A549 (cell line): ENCODE measurements around the gene HIF1A.

Experiments used
- CEBPB ChIP-seq, 2 experiments: fragments of >200 bp in 1 of 2; sonication (Bioruptor Twin) in 1 of 2; formaldehyde crosslinking in 1 of 2; IDR thresholded peaks; 2 replicates each; pipeline ENCODE4 v1.6.1; 2012 to 2016
- JUN ChIP-seq, 2 experiments: fragments of >200 bp; sonication (Bioruptor Twin); formaldehyde crosslinking; IDR thresholded peaks; 2 replicates in 1 of 2; 3 replicates in 1 of 2; pipeline ENCODE4 v1.6.1; 2016 to 2017
- MAFK ChIP-seq: fragments of 450-650 bp; IDR thresholded peaks from 2 replicates; pipeline ENCODE4 v1.6.1; 2014; ENCODE audit not compliant: partially characterized antibody
- POLR2A ChIP-seq: IDR thresholded peaks from 2 replicates; pipeline ENCODE4 v1.6.1; 2012; ENCODE audit warnings: mild to moderate bottlenecking, low read length
- SMC3 ChIP-seq: fragments of >200 bp; sonication (Bioruptor Twin); formaldehyde crosslinking; IDR thresholded peaks from 3 replicates; pipeline ENCODE4 v1.6.1; 2018; ENCODE audit warnings: inconsistent platforms
- TF ChIP-seq, protein P1 (sequence below): fragments of >200 bp; sonication (Bioruptor Twin); formaldehyde crosslinking; IDR thresholded peaks from 3 replicates; pipeline ENCODE4 v1.5.1; 2016

DNA sequence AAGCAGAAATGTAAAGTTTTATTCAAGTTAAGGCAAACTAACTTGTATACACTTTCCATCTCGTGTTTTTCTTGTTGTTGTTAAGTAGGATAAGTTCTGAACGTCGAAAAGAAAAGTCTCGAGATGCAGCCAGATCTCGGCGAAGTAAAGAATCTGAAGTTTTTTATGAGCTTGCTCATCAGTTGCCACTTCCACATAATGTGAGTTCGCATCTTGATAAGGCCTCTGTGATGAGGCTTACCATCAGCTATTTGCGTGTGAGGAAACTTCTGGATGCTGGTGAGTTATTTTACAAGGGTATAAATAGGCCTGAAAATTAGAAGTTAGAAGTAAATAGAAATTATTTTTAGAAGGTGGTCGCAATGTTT is 25.0 kb downstream of the HIF1A start:
- TF ChIP-seq POLR2A (no peak), SMC3 (no peak), MAFK (no peak), JUN (IDR thresholded peaks at IDR 0.05) (no peak; a peak in 1 of 5 replicates), CEBPB (IDR thresholded peaks at IDR 0.05) (no peak)
- TF ChIP-seq, protein P1, sequence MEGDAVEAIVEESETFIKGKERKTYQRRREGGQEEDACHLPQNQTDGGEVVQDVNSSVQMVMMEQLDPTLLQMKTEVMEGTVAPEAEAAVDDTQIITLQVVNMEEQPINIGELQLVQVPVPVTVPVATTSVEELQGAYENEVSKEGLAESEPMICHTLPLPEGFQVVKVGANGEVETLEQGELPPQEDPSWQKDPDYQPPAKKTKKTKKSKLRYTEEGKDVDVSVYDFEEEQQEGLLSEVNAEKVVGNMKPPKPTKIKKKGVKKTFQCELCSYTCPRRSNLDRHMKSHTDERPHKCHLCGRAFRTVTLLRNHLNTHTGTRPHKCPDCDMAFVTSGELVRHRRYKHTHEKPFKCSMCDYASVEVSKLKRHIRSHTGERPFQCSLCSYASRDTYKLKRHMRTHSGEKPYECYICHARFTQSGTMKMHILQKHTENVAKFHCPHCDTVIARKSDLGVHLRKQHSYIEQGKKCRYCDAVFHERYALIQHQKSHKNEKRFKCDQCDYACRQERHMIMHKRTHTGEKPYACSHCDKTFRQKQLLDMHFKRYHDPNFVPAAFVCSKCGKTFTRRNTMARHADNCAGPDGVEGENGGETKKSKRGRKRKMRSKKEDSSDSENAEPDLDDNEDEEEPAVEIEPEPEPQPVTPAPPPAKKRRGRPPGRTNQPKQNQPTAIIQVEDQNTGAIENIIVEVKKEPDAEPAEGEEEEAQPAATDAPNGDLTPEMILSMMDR, result no peak
